PC-9 (cell line): Measurements from ENCODE around the gene DCN. TPM values are rescaled to one million over a fixed set of nuclear protein-coding genes. Genes with fewer than 3 reads are reported as not detected.

Experiments
- BruUV-seq: library from RNA; stranded (reverse); fragments of 400-500 nt; replicated peaks from 2 replicates; lab custom pipeline; 2021; lab: Mats Ljungman, UMichigan
- CTCF ChIA-PET: fragments of 300-600 bp; sonication (Branson Sonifier 250); formaldehyde crosslinking; loops from one replicate; lab custom pipeline; 2022; ENCODE audit warnings: antibody characterized with exemption; lab: Charles Lee
- POLR2A ChIA-PET: fragments of 300-600 bp; sonication (Branson Sonifier 250); formaldehyde crosslinking; loops from one replicate; lab custom pipeline; 2022; ENCODE audit warnings: antibody characterized with exemption; ENCODE audit not compliant: unreplicated experiment; lab: Charles Lee
- DNase-seq, 2 experiments: peaks; one replicate each; pipeline versions ENCODE4 v3.0.0 to v3.0.0-alpha.2; 2015 to 2022; ENCODE audit warnings: mixed read lengths in 1 of 2
- H2AFZ ChIP-seq: fragments of 200-600 bp; sonication (generic); 2 replicates; pipeline ENCODE4 v1.8.1; 2017; ENCODE audit warnings: antibody characterized with exemption
- H3F3A ChIP-seq: fragments of 200-600 bp; sonication (generic); 2 replicates; pipeline ENCODE4 v1.8.1; 2017; ENCODE audit warnings: antibody characterized with exemption, mild to moderate bottlenecking, low read depth; ENCODE audit not compliant: insufficient read depth
- H3K27ac ChIP-seq: fragments of 200-600 bp; sonication (generic); 2 replicates; pipeline ENCODE4 v1.6.1; 2016; ENCODE audit warnings: mixed run types
- H3K27me3 ChIP-seq: fragments of 200-600 bp; sonication (generic); 2 replicates; pipeline ENCODE4 v1.6.1; 2016; ENCODE audit warnings: low read depth, mixed run types; ENCODE audit not compliant: insufficient read depth
- H3K36me3 ChIP-seq: fragments of 200-600 bp; sonication (generic); 2 replicates; pipeline ENCODE4 v1.6.1; 2016; ENCODE audit warnings: low read depth, mixed run types
- H3K4me1 ChIP-seq: fragments of 200-600 bp; sonication (generic); replicated peaks from 2 replicates; pipeline ENCODE4 v1.6.1; 2016; ENCODE audit warnings: mixed run types; ENCODE audit not compliant: insufficient read depth
- H3K4me2 ChIP-seq: fragments of 200-600 bp; sonication (generic); 2 replicates; pipeline ENCODE4 v1.6.1; 2017; ENCODE audit warnings: mixed run types
- H3K4me3 ChIP-seq: fragments of 200-600 bp; sonication (generic); 2 replicates; pipeline ENCODE4 v1.6.1; 2016; ENCODE audit warnings: mixed run types
- H3K79me2 ChIP-seq: fragments of 200-600 bp; sonication (generic); 2 replicates; pipeline ENCODE4 v1.6.1; 2017; ENCODE audit warnings: low read depth, mixed run types
- H3K9me2 ChIP-seq: fragments of 200-600 bp; sonication (generic); 2 replicates; pipeline ENCODE4 v1.8.1; 2017; ENCODE audit warnings: mild to moderate bottlenecking; ENCODE audit not compliant: insufficient read depth
- H3K9me3 ChIP-seq: fragments of 200-600 bp; sonication (generic); 2 replicates; pipeline ENCODE4 v1.8.1; 2016; ENCODE audit warnings: low read depth; ENCODE audit not compliant: insufficient read depth
- H4K20me1 ChIP-seq: fragments of 200-600 bp; sonication (generic); 2 replicates; pipeline ENCODE4 v1.8.1; 2017; ENCODE audit not compliant: insufficient read depth
- EZH2 ChIP-seq: fragments of 200-600 bp; sonication (generic); IDR thresholded peaks from 2 replicates; pipeline ENCODE4 v1.8.0; 2017; ENCODE audit warnings: antibody characterized with exemption, low read depth
- intact Hi-C: fragments of 100-400 bp; cut with micrococcal nuclease; formaldehyde crosslinking; loops from one replicate; pipeline ENCODE4 v1.10.0; 2022; ENCODE audit not compliant: unreplicated experiment
- total RNA-seq: library from RNA; stranded (reverse); gene quantifications from 2 replicates; pipeline ENCODE4 v1.2.3, GENCODE V29; 2021
- TF ChIP-seq, protein P1 (sequence below): fragments of 200-600 bp; sonication (generic); conservative IDR thresholded peaks from 2 replicates; pipeline ENCODE4 v1.6.1; 2017; ENCODE audit warnings: mixed run types, antibody characterized with exemption, mild to moderate bottlenecking, moderate library complexity

Gene DCN
- total RNA-seq, 1 experiment from 2014 or later: not detected

DNA sequence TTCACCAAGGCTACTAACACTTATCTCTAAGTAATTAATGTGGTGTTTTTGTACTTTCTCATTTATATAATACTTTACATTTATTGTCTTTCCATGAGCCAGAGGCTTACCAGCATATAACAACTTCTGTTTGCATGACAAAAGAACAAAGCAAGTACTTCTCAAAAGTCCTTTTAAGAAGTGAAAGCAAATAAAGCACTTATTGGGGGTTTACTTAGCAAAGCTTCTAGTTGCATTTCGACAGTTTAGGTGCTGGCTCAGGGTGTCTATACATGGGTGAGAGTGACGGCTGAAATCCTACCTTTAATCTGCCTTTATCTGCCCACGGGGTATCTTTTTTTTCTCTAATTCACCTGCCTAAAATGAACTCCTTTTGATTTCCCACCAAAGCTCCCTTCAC, 21.0 kb upstream of the DCN start:
- ChIA-PET POLR2A (no interaction called here), CTCF (no interaction called here)
- no peaks in the 10 kb centered on the region for H3K9me2 ChIP-seq
- H4K20me1 ChIP-seq: no peaks in the 10 kb centered on the region
- H3K4me1 ChIP-seq: no peaks in the 10 kb centered on the region
- H3K4me3 ChIP-seq: no peak overlapping the region
- no TSS peak for BruUV-seq
- intact Hi-C loops: no loop called here
- no peak overlapping the region for H3K27ac ChIP-seq
- no peak for DNase-seq
- no peaks in the 10 kb centered on the region for H3K79me2 ChIP-seq
- TF ChIP-seq, protein P1, sequence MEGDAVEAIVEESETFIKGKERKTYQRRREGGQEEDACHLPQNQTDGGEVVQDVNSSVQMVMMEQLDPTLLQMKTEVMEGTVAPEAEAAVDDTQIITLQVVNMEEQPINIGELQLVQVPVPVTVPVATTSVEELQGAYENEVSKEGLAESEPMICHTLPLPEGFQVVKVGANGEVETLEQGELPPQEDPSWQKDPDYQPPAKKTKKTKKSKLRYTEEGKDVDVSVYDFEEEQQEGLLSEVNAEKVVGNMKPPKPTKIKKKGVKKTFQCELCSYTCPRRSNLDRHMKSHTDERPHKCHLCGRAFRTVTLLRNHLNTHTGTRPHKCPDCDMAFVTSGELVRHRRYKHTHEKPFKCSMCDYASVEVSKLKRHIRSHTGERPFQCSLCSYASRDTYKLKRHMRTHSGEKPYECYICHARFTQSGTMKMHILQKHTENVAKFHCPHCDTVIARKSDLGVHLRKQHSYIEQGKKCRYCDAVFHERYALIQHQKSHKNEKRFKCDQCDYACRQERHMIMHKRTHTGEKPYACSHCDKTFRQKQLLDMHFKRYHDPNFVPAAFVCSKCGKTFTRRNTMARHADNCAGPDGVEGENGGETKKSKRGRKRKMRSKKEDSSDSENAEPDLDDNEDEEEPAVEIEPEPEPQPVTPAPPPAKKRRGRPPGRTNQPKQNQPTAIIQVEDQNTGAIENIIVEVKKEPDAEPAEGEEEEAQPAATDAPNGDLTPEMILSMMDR: no peak
- TF ChIP-seq EZH2: no peak
- no peak overlapping the region for H2AFZ ChIP-seq
- H3K27me3 ChIP-seq: no peaks in the 10 kb centered on the region
- H3F3A ChIP-seq: no peaks in the 10 kb centered on the region
- H3K4me2 ChIP-seq: no peak overlapping the region
- no peaks in the 10 kb centered on the region for H3K9me3 ChIP-seq
- no peaks in the 10 kb centered on the region for H3K36me3 ChIP-seq

DNA sequence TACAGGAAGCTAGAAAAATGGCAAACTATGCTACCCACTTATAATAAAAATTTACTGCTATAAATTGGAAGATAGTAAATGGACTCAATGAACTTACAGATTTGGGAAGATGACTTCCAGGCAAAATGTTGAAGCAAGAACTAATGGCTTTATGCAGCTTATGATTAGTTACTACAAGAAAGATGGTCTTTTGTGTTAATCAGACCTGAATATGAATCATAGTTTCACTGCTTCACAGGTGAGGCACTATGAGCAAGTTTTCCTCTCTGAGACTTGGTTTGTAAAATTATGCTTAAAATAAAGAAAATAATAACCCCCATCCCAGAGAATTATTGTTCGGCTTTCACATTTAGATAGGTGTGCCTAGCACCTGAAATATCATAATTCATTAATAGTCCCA, 19.8 kb upstream of the DCN start:
- Histone ChIP-seq H2AFZ (no peak overlapping the region), H4K20me1 (no peaks in the 10 kb centered on the region), H3K4me3 (no peak overlapping the region), H3K9me3 (no peaks in the 10 kb centered on the region), H3K4me2 (no peak overlapping the region), H3K27ac (no peak overlapping the region), H3K36me3 (no peaks in the 10 kb centered on the region), H3K27me3 (no peaks in the 10 kb centered on the region), H3K9me2 (no peaks in the 10 kb centered on the region), H3K4me1 (no peaks in the 10 kb centered on the region), H3F3A (no peaks in the 10 kb centered on the region), H3K79me2 (no peaks in the 10 kb centered on the region)
- ChIA-PET POLR2A (no interaction called here), CTCF (interaction anchor here (0.6 kb wide), 1 partner anchor 224 kb away, joined by 12 read pairs; no protein-coding TSS in a partner anchor)
- TF ChIP-seq EZH2: no peak
- TF ChIP-seq, protein P1: no peak
- DNase-seq: no peak
- no TSS peak for BruUV-seq
- intact Hi-C loops: no loop called here

DNA sequence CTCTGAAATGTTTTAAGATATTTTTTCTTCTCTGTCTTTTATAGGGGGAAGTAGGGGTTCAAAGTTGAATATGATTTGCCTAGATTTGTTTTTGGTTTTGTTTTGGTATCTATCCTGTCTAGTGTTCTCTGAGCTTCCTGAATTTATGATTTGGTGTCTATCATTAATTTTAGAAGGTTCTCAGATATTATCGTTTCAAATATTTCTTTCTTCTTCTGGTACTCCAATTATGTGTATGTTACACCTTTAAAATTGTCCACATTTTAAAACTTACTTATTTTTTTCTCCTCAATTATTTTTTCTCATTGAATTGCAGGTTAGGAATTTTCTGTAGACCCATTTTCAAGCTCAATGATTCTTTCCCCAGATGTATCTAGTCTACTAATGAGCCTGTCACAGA, 13.8 kb upstream of the DCN start:
- Histone ChIP-seq H4K20me1 (no peaks in the 10 kb centered on the region), H3K4me2 (no peak overlapping the region), H3K4me3 (no peak overlapping the region), H3K27ac (no peak overlapping the region), H3F3A (no peaks in the 10 kb centered on the region), H3K9me2 (no peaks in the 10 kb centered on the region), H3K4me1 (no peaks in the 10 kb centered on the region), H3K27me3 (no peaks in the 10 kb centered on the region), H2AFZ (no peak overlapping the region), H3K9me3 (peaks cover 5% of the 10 kb centered on the region; the same call in 1 of the 2 replicates), H3K36me3 (no peaks in the 10 kb centered on the region), H3K79me2 (no peaks in the 10 kb centered on the region)
- DNase-seq: no peak
- TF ChIP-seq, protein P1: no peak
- no peak for TF ChIP-seq EZH2
- CTCF ChIA-PET: no interaction called here
- POLR2A ChIA-PET: no interaction called here
- intact Hi-C loops: no loop called here
- no TSS peak for BruUV-seq
